ENCODE data around the gene SYTL1. TPM values are rescaled to one million over a fixed set of nuclear protein-coding genes. Genes with fewer than 3 reads are reported as not detected.

SYTL1 gene
- polyA plus RNA-seq, 1 of the 3 experiments (the other 2 are of a cell fraction) = 3.0 TPM

- peaks cover 0 to 4% of the 10 kb centered on the region in 2 experiments; a peak in 1 of 4 replicates for H3K4me1 ChIP-seq (ENCODE audit: control insufficient read depth in 1 of 2, insufficient read depth in 2 of 2, low read depth in 1 of 2, low read length in 1 of 2)
- 92% methylated on average over 17 of the region's 24 CpGs for WGBS (ENCODE audit: low lambda C conversion rate)
- H3K27ac ChIP-seq (ENCODE audit: low read depth in 2 of 2, low read length in 1 of 2) = no peak overlapping the region
- no peak overlapping the region for H3K4me3 ChIP-seq (ENCODE audit: low read depth in 2 of 2, low read length in 1 of 2)
- no peaks in the 10 kb centered on the region for H3K27me3 ChIP-seq (ENCODE audit: insufficient read depth)
- no peak overlapping the region for H2AFZ ChIP-seq (ENCODE audit: low read depth)
- peak; percentile 31 for DNase-seq
- H3K79me2 ChIP-seq (ENCODE audit: insufficient read depth) = no peaks in the 10 kb centered on the region
- no peak for TF ChIP-seq MXI1 (IDR thresholded peaks at IDR 0.05; ENCODE audit: low read depth, low read length)
- peak; percentile 25 for TF ChIP-seq CTCF (IDR thresholded peaks at IDR 0.05)
- no peak for TF ChIP-seq NFIC (IDR thresholded peaks at IDR 0.05; ENCODE audit: borderline replicate concordance)
- TF ChIP-seq RAD21 (IDR thresholded peaks at IDR 0.05; ENCODE audit: low read length) = peak; percentile 31; the same call in 1 of the 2 replicates
- no peak for TF ChIP-seq POLR2AphosphoS5 (IDR thresholded peaks at IDR 0.05; ENCODE audit: low read depth, low read length)
- H3K9me3 ChIP-seq = no peaks in the 10 kb centered on the region
- peaks cover 6% of the 10 kb centered on the region for H3F3A ChIP-seq (replicated peaks; ENCODE audit: insufficient read depth)
- no peaks in the 10 kb centered on the region for H3K9me2 ChIP-seq
- H3K36me3 ChIP-seq (replicated peaks in 1 of 2; ENCODE audit: control insufficient read depth in 1 of 2, insufficient read depth in 2 of 2, low read length in 1 of 2) = peaks cover 4 to 22% of the 10 kb centered on the region in 2 experiments
- H4K20me1 ChIP-seq (ENCODE audit: insufficient read depth) = no peaks in the 10 kb centered on the region
- ChIA-PET POLR2A (no interaction called here), CTCF (interaction anchor here (0.7 to 3.4 kb wide), 13 partner anchors 8 to 358 kb away, joined by 3 to 24 read pairs (median 4); no protein-coding TSS in a partner anchor)
- H3K9ac ChIP-seq = no peak overlapping the region
- no peak overlapping the region for H3K4me2 ChIP-seq
Observed at GRCh38 chr1:27403065-27403726, 61.4 kb downstream of the SYTL1 start.

Small RNA genes lying within 50 kb of the gene (small RNA-seq; reads per million reads assigned to genes)
- gene RNU6-48P = 0.06 to 5.7 (median 1.2) reads per million in 7 experiments

Other genes with a start within 250 kb of the SYTL1 start
- gene SLC9A1, start 186.9 kb upstream of the SYTL1 start, polyA plus RNA-seq (2012; rRNA removed) = 5.6 and 11.4 TPM in 2 replicates
- gene WDTC1, start 107.4 kb upstream of the SYTL1 start, polyA plus RNA-seq (2012; rRNA removed) = 7.8 and 12.0 TPM in 2 replicates
- 51.7 and 52.0 TPM in 2 replicates for gene TMEM222, start 19.9 kb upstream of the SYTL1 start, polyA plus RNA-seq (2012; rRNA removed)
- gene MAP3K6, start 24.9 kb downstream of the SYTL1 start, polyA plus RNA-seq (2012; rRNA removed) = 14.5 and 17.3 TPM in 2 replicates
- not detected in 2 replicates for gene FCN3, start 32.8 kb downstream of the SYTL1 start, polyA plus RNA-seq (2012; rRNA removed)
- 0.05 TPM in 2 replicates for gene CD164L2, start 41.3 kb downstream of the SYTL1 start, polyA plus RNA-seq (2012; rRNA removed)
- 5.8 and 6.0 TPM in 2 replicates for gene GPR3, start 50.6 kb downstream of the SYTL1 start, polyA plus RNA-seq (2012; rRNA removed)
- gene WASF2, start 148.1 kb downstream of the SYTL1 start, polyA plus RNA-seq (2012; rRNA removed) = 23.0 and 27.1 TPM in 2 replicates